Activated CD4-positive, CD25-positive, alpha-beta regulatory T cell treated with anti-CD3 and anti-CD28 coated beads, Interleukin-2, amount 50 U/mL, for 72 hours (primary cell): ENCODE data around the gene CDH23.

ENCODE experiments used
- DNase-seq: peaks from one replicate; pipeline ENCODE4 v3.0.0; 2021

Gene CDH23

DNA sequence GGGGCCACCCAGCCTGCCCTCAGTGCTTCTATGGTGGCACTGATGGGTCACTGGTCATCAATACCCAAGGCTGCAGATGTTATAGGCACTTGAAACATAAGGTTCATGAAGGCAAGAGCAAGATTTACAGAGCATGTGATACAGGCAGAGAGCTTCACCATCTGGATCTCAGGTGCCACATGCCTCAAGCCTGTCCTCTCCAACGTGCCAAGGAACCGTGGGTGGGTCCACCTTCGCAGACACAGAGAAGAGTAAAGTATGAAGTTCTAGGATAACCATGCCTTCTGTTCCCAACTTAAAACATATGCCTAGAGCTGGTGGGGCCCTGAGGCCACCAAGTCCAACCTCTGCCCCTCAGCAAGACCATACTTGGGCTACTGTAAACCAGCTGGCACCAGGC lies 26.7 kb upstream of the CDH23 start:
- DNase-seq = no peak

DNA sequence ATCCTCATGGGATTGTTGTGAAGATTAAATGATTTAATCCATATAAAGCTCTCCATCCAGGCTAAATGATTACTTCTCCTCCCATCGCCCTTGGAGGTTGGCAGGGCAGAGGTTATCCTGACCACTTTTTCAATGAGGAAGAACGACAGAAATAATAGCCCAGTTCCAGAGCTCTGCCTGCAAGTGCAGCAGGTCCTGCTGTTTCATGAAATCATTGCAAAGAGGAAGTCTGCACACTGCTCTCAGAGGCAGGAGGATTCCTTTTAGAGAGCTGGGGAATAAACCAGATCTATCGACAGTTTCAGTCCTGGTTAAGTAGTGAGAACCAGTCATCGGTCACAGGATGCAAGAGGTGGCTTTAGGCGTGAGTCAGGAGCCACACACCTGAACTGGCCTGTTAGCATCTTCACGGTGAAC lies 25.0 kb upstream of the CDH23 start:
- no peak for DNase-seq

DNA sequence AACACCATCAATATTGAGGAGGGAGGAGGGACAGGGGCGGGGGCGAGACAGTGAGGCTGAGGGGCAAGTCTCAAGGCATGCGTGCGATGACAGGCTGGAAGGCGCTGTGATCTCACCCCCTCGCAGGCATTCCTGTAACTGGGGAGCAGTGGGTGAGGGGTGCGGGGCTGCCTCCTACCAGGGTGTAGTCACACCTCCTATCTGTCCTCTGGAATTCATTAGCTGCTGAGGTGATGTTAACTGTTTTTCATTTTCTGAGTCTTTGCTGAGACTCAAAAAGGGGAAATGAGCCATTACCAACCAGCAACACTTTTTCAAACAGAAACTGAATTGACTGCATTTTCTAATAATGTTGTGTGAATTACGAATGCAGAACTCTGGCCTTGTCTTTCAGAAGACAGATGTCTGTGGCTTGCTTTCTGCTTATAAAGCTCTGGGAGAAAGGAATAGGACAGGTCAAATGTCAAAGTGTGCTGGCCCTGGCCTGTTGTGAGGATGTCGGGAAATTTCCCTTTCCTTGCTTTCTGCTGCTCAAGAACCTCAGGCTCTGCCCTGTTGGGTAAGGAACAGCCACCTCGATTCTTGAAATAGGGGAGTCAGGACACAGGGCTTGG lies 23.7 kb upstream of the CDH23 start:
- DNase-seq = no peak

DNA sequence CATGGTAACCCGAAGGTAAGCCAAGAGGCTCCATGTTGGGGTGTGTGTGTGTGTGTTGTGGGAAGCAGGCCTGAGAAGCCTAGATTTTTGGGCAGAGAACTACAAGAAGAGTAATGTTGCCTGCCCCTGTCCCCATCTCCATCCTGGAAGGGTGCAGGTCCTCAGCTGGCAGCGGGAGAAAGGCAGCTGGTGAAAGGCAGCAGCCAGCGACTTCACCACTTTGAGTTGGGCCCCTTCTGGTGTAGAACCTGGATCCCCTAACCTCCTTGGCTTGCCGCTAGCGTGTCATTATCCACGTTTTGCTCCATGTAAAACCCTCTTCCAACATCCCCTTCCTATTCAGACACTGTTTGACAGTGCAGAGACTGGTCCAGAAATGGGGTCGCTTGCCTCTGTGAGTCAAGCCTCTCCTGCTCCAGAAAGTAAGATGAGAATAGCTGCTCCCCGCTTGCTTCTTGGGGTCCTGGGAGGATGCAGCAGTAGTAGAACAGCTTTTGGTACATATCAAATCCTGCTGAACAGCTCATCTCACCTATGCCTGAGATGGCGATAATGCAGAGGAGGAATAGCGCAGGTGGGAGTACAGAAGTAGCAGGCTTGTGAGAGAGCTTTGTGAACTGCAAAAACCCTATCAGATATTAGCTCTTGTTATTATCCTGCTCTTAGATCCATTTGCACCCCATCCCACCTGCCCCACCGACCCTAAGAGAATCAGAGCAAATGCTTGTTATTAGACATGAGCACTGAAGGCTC lies 22.1 kb upstream of the CDH23 start:
- DNase-seq = no peak

DNA sequence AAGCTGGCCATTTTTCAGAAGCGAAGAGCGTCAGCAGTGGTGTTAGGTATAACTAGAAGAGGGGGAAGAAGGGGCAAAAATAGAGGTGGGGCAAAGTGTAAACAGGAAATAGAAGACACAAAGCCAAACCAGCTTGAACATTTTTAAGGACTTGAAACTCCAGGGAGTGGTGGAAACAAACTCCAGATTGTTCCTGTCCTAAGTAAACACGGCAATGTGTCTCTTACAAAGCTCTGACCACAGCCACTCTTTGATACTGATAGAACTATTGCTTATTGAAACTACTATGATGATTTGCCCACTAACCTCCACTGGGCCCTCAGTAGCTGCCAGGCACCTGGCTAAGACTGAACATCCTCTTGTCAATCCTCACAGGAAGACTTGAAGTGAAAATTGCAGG lies 20.8 kb upstream of the CDH23 start:
- no peak for DNase-seq

DNA sequence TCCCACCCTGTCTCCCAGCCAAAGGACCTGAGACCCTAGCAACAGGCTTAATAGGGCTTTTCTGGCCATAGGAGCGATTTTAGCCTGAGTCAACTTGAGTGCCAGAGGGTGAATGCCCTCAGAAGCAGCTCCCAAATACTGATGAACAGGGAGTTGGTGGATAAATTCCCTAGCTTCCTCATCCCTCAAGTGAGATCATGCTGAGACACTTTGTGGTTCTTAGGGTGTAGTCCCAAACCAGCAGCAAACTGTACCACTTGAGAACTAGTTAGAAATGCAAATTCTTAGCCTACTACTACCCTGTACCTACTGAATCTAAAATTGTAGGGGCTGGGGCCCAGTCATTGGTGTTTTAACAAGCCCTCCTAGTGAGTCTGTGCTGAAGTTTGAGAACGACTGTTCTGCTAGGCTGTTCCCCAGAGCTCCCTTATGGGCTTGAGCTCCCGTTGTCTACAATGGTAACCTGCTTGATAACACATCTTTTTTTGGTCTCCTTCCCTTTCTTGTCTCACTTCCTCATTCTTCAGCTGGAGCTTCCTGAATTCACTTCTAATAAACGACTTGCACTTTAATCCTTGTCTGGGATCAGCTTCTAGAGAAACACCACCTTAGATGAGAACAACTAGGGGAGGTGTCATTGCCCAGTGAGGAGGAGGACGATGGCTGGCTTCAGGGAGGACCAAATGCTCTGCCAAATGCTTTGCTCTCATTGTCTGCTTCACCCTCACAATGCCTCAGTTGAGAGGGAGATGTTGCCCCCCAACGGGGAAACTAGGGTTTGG lies 18.2 kb upstream of the CDH23 start:
- no peak for DNase-seq

DNA sequence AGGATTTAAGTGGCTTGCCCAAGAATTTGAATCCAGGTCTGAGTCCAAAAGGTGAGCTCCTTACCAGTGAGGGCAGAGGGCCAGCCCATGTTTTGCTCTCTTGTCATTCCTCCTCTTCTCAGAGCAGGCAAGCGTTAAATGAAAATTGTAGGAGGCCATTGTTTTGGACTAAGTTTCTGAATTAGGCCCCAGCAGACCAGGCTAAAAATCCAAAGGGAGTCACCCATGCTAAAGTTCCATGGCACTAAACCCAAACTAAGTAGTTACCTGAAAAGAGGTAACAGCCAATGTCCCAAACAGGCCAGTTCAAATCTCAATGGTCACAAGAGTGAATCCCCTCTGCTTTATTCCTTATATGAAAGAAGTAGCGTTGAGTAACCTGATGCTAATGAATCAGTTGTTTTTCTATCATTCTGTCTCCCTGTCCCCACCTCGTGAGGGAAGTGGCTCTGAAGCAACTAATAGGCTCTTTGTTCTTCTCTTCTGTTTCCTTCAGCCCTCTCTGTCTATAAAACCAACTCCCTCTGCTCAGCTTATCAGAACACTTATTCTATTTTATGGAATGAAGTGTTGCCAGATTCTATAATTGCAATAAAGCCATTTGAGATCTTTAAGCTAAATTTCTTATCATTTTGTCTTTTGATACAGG lies 17.5 kb upstream of the CDH23 start:
- no peak for DNase-seq

DNA sequence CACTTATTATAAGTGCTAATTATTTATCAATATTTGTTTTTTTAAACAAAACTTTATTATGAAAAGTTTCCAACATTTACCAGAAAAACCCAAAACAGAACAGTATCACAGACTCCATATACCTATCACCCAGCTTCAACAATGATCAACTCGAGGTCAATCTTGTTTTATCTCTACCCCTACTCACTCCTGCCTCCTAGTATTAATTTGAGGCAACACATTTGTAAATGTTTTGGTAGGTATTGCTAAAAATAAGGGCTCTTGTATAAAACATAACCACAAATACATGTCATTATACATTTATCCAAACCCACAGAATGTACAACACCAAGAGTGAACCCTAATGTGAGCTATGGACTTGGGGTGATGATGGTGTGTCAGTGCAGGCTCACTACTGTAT lies 15.9 kb upstream of the CDH23 start:
- no peak for DNase-seq

DNA sequence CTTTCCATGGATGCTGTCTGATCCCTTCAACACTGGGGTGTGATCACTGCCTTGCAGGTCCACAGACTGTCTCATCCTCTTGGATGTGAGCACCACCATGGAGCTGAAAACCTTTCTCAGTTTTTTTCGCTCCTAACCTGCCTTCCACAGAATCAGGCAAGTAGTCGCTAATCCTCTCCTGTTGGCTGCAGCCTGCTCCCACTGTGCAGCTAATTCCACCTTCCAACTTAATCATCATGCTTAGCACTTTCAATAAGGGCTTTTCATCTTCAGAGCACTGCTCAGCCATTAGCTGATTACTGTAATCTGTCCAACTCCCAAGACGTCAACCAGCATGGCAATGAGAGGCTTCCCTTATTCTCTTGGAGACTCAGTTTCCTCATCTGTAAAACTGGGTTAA lies 15.1 kb upstream of the CDH23 start:
- no peak for DNase-seq

DNA sequence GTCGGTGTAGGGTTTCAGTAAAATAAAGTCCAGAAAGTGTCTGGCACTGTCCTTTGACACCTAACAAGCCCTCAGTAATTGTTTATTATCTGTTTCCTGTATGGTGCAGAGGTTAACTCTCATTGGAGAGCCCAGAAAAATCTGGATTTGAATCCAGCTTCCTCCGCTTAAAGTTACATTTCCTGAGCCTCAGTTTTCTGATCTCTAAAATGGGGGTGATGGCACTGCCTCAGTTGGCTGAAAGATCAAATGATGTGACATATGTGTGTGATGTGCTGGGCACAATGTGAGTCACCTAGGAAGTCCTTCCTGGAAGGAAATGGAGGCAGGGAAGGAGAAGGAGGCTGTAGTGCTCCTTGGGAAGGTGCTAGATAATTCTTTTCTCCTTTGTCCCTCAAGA lies 14.7 kb upstream of the CDH23 start:
- no peak for DNase-seq

DNA sequence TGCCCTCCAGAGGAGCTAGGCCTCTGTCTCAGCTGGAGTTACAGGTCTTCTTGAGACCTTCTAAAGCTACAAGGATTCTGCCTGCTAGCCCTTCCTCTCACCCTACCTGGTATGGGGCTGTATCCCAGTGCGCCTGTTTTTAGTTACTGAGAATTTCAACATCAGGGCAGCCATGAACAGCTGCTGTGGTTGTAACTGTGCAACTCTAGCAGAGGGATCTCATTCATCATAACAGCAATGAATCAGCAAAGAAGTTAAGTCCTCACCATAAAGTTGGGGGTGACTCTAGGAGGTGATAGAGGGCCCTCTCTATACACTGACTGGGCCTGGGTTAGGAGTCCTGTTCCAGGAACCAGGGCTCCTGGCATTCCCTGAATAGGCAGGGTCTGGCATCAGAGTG lies 14.0 kb upstream of the CDH23 start:
- DNase-seq = no peak

DNA sequence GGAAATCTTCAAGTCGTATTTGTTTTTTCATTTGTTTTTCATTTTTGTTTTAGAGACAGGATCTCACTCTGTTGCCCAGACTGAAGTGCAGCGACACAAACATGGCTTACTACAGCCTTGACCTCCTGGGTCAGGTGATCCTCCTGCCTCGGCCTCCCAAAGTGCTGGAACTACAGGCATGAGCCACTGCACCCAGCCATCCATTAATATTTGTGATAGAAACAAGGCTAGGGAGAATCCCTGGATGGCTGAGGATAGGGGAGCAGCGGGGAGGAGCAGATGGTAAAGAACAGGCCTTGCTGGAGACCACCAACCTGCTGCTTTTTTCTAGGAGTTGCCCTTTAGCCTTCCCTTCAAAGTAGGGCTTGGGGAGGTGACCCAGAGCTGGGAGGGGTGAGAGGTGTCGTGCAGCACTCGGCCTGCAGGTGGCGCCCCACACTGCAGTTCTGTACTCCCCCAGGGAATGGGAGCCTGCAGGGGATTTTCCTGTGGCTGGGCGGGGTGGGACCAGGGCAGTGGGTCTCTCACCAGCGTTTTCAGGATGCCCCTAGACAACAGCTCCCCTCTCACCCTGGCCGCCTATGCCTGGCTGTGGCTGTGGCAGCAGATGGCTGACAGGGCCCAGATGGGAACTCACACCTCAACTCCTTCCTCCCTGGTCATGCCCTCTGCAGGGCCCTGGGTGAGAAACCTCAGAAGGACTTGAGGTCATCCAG lies 12.6 kb upstream of the CDH23 start:
- DNase-seq = peak; percentile 84

DNA sequence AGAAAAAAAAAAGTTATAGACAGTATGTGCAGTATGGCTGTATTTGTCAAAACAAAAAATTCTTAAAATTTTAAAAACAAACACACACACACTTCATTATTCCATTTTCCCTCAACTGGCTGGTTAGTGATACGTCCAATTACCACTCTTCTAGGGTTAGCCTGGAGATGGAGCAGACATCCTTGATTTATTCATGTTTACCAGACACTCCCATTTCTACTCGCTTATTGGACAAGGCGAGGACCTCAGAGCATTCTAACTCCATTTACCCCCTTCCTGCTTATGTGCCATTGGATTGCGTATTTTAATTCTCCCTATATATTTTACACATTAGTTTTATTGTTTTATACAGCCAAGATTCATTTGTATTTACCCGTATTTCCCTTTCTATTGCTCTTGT lies 8.5 kb upstream of the CDH23 start:
- no peak for DNase-seq

DNA sequence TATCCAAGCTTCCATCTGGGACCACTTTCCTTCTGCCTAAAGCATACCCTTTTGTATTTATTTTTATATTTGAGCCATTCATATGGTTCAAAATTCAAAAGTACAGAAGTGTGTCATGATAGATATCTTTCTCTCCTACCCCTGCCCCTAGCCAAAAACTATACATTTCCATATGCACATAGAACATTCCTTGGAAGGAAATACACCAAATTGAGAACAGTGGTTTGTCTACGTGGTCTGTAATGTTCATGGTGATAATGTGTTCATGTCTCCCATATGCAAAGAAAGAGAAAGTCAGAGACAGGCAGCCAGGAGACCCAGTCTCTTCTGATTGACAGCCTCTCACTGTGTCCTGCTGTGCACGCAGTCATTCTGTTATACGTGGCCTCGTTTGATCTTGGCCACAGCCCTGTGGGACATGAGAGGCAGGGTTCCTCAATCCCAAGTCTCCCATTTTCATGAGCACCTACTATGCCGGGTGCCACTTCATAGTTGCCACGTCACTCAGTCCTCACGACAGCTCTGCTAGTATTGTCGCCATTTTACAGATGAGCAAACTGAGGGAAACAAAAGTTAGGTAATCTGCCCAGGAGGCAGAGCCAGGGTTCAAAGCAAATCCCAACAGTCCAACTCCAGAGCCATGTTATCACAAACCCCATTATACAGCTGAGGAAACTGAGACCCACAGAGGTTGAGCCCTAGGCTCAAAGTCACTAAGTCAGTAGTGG lies 8.0 kb upstream of the CDH23 start:
- DNase-seq = no peak

DNA sequence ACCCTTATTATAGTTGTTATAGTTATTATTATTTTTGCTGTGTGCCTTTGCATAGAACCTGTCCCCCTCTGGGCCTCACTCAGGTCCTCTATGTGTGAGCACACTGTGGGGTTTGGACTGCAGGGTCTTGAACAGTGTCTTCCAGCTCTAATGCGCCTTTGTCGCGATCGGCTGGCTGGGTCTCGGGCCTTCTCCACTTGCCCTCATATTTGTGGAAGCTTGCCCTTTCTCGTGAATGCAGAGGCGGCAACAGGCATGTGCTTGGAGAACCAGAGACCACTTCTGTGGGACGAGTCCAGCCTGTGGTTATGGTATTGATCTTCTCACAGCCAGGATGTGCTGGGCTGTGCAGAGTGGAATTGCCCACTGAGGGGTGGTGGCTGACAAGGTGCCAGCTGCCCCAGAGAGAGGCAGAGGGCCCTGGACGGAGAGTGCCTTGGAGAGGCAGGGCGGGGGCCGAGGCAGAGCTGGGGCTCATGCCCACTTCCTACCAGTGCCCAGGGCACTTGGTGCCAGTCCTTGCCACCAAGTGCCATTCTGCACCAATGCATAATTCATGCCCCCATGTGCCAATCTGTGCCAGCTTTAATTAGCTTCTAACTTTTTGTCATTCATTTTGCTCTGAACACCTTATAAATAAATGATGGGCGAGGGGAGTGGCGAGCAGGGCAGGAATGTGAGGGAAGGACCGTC lies 6.8 kb upstream of the CDH23 start:
- no peak for DNase-seq

DNA sequence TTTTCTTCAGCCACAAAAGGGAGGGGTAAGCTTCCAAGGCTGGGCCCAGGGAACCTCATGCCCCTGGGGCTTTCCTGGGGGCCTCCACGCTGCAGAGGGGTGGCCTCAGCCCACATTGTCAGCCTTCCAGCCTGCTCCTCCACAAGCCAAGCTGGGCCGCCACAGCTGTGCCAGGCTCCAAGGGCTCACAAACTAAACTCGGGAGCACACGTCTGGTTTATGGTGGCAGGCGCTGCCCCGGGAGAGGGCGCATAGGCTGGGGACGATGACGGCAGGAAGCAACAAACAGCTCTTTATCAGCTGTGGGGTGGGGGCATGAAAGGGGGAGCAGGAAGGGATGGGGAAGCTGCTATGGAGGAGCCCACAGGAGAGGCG lies 6.3 kb upstream of the CDH23 start:
- no peak for DNase-seq

DNA sequence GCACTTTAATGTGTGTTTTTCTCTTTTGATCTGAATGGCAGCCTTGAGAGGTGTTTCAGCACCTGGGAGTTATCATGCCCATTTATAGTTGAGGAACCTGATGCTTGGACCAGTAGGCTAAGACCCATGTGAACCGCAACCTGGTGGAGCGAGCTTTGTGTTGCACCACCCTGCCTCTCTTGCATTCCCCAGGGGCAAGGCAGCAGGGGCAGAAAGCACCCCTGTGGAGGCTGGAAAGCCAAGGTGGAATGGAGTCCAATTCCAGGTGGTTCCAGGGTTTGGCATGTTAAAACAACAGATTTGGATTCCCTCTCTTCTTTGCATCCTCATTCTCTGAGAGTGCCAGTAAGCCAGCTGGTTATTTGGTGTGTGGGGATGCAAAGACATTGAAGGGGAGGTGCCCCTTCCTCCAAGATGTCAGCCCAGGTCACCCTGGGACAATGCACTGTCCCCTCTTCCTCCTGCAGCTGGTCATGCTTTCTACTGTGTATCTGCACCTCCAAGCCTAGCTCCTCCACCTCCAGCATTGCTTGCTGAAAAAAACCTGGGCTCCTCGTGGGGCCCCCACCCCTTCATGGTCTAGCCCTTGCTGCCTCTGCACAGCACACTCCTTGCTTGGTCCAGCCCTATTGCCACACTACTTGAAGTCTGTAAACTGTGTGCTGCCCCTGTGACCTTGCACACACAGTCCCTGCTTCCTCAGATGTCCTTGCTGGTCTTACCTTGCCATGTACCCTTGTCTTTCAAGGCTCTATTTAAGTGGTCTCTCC lies 5.6 kb upstream of the CDH23 start:
- DNase-seq = no peak

DNA sequence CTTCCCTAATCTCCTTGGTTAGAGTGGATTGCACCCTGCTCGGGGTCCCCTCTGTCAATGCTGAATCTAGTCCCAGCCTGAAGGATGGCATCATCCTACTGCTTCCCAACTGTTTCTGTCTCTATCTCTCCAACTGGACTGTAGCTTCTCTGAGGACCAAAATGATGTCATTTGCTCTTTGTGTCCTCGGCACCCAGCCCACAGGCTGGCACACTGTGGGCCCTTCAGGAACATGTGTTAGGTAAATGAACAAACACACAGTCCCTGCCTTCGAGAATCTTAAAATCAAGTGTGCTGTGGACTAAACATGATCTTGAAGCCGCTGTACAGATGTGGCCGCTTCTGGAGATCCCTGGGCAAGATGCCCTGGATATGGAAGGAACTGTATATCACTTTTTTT lies 5.0 kb upstream of the CDH23 start:
- no peak for DNase-seq

DNA sequence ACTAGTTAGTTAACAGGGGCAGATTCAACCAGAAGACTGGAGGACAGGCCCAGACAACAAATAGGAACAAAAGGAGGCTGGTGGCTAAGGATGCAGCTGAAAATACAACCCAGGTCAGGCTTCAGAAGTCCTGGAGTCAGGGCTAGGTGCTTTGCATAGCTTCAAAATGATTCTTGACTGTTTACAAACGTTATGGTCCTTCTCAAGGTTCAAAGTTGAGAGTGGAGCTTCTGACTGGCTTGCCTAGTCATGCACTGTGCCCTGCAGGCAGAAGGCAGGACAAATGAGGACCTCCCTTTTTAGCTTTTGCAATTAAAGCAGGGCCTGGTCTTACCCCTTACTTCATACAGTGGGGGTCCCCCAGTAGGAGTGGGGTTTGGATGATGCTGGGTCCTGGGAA lies 4.4 kb upstream of the CDH23 start:
- no peak for DNase-seq

DNA sequence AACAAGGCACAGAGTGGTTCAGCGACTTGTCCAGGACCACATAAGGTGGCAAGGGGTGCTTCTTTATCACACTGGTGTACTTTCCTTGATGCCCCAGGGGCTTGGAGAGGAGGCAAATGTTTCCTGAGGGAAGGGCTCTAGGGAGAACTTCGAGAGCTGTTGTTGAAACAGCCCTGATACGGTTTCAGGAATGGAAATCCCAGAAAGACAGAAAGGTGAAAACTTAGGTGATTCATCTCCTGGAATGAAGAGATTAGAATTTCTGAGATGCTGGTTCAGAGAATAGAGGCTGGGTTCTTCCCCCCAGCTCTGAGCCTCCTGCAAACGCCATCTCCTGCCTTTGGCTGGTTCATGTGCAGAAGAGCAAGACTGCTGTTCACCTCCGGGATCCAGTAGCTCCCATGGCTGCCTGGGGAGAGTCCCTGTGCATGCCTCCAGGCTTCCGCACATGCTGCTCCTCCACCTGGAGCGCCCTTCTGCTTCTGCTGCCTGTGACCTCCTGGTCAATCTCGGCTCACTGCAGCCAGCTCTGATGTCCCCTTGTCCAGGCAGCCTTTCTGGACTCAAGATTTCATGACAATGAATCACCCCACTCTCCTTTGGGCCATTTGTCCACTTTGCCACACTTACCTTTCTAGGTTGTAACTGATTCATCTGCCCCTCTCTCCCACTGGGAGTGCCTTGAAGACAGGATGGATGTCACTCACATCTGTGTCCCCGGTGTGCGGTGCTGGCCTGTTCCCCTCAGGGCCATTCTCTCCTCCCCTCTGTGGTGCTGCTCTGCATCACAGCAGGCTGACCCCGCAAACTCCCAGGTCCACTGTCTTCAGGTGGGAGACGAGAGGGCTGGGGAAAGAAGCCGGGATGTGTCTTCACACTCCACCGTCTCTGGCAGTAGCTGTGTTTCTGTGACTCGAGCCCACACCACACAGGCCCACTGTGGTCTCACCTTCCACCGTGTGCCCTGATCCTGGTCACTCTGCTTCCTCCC lies 3.6 kb upstream of the CDH23 start:
- no peak for DNase-seq
